Activated naive CD4-positive, alpha-beta T cell treated with anti-CD3 and anti-CD28 coated beads, Interleukin-2, amount 50 U/mL, for 24 hours (primary cell): ENCODE measurements around the gene QRICH2.
"Not testable (repeated sequence)": the region's sequence is repeated elsewhere in the genome, so short reads cannot be mapped to it uniquely, and the experiment has no call there.

Experiments used
- H3K27ac Mint-ChIP-seq: one replicate; pipeline ENCODE4 v1.8.0; 2021; ENCODE audit warnings: mild to moderate bottlenecking, mixed read lengths
- H3K27me3 Mint-ChIP-seq: one replicate; pipeline ENCODE4 v1.8.0; 2021; ENCODE audit warnings: mixed read lengths
- H3K36me3 Mint-ChIP-seq: one replicate; pipeline ENCODE4 v1.8.0; 2021; ENCODE audit warnings: mixed read lengths
- H3K4me1 Mint-ChIP-seq: one replicate; pipeline ENCODE4 v1.8.0; 2021; ENCODE audit warnings: mixed read lengths
- H3K4me3 Mint-ChIP-seq: one replicate; pipeline ENCODE4 v1.8.0; 2021; ENCODE audit warnings: mild to moderate bottlenecking, mixed read lengths
- H3K9me3 Mint-ChIP-seq: one replicate; pipeline ENCODE4 v1.8.0; 2021; ENCODE audit warnings: mixed read lengths

QRICH2 gene

DNA sequence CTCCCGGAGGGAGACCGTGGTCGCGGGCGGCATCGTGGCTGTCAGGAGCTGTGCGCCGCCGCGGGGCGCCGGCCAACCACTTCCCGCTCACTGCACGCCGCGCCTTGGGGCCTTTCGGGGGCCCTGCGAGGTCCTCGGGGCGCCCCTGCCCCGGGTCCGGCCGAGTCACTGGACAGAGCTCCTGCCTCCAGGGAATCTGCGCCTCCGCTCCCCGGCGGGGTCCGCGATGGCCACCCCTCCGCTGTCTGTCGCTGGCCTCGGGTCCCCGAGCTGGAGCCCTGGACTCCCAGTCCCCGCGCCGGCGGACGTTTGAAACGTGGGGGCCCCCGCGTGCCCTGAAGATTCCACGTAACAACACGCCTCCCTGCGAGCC lies at the start of gene QRICH2:
Gene QRICH2, minus strand, starts transcription at position 311 of the 373 bp plus-strand sequence. Its CDS starts 278 bp downstream, at position 33.
- no peaks in the 10 kb centered on the region for H3K27me3 Mint-ChIP-seq
- H3K27ac Mint-ChIP-seq, result no peak within 1 kb of the TSS
- H3K9me3 Mint-ChIP-seq, result no peaks in the 10 kb centered on the region
- no peak within 1 kb of the TSS for H3K4me3 Mint-ChIP-seq
- H3K4me1 Mint-ChIP-seq, result no peaks in the 10 kb centered on the region
- peaks cover 2% of the 10 kb centered on the region for H3K36me3 Mint-ChIP-seq

GRCh38 chr17:76357597-76358158 lies 49.6 kb upstream of the QRICH2 start:
- peaks cover 3% of the 10 kb centered on the region for H3K4me1 Mint-ChIP-seq
- H3K36me3 Mint-ChIP-seq, result no peaks in the 10 kb centered on the region
- no peak overlapping the region for H3K4me3 Mint-ChIP-seq
- no peak overlapping the region for H3K27ac Mint-ChIP-seq
- H3K27me3 Mint-ChIP-seq, result no peaks in the 10 kb centered on the region
- H3K9me3 Mint-ChIP-seq, result no peaks in the 10 kb centered on the region

DNA sequence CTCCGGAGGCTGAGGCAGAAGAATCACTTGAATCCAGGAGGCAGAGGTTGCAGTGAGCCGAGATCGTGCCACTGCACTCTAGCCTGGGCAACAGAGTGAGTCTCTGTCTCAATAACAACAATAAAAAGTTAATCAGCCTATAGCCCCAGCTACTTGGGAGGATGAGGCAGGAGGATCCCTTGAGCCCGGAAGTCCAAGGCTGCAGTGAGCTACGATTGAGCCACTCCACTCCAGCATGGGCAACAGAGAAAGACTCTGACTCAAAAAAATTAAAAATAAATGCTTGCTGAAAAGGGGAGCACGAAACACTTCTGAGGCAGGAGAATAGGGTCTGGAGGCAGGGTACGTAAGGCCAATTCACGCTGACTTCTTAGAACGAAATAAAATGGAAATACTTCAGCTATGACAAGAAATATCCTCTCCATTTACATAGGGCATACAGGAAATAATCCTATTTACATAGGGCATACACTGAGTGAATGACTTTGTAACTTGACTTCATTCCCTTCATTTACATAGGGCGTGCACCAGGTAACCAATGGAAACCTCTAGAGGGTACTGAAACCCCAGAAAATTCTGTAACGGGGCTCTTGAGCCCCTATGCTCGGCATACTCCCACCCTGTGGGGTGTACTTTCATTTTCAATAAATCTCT lies 48.9 kb upstream of the QRICH2 start:
- H3K27ac Mint-ChIP-seq, result no peak overlapping the region
- H3K27me3 Mint-ChIP-seq, result no peaks in the 10 kb centered on the region
- H3K4me3 Mint-ChIP-seq, result no peak overlapping the region
- no peaks in the 10 kb centered on the region for H3K9me3 Mint-ChIP-seq
- no peaks in the 10 kb centered on the region for H3K36me3 Mint-ChIP-seq
- H3K4me1 Mint-ChIP-seq, result peaks cover 7% of the 10 kb centered on the region

GRCh38 chr17:76354747-76355310 lies 46.8 kb upstream of the QRICH2 start:
- Mint-ChIP-seq H3K27me3 (no peaks in the 10 kb centered on the region), H3K4me1 (peaks cover 13% of the 10 kb centered on the region), H3K4me3 (peak overlapping the region; percentile 91), H3K36me3 (no peaks in the 10 kb centered on the region), H3K27ac (peak overlapping the region; percentile 79), H3K9me3 (no peaks in the 10 kb centered on the region)

- peaks cover 13% of the 10 kb centered on the region for H3K4me1 Mint-ChIP-seq
- H3K27me3 Mint-ChIP-seq, result no peaks in the 10 kb centered on the region
- H3K4me3 Mint-ChIP-seq, result peak overlapping the region; percentile 91
- H3K27ac Mint-ChIP-seq, result peak overlapping the region; percentile 98
- H3K9me3 Mint-ChIP-seq, result no peaks in the 10 kb centered on the region
- no peaks in the 10 kb centered on the region for H3K36me3 Mint-ChIP-seq
Measured at GRCh38 chr17:76354317-76354729, 46.2 kb upstream of the QRICH2 start.

- H3K9me3 Mint-ChIP-seq, result no peaks in the 10 kb centered on the region
- peak within 1 kb of the TSS; percentile 98 for H3K27ac Mint-ChIP-seq
- H3K27me3 Mint-ChIP-seq, result no peaks in the 10 kb centered on the region
- H3K36me3 Mint-ChIP-seq, result no peaks in the 10 kb centered on the region
- H3K4me3 Mint-ChIP-seq, result peak within 1 kb of the TSS; percentile 91
- peaks cover 13% of the 10 kb centered on the region for H3K4me1 Mint-ChIP-seq
Measured at GRCh38 chr17:76353599-76354316, 45.7 kb upstream of the QRICH2 start, which contains the start of gene PRPSAP1. TSS of gene PRPSAP1 (minus strand) at chr17:76353916. CDS start at chr17:76353703, 213 bp downstream.

DNA sequence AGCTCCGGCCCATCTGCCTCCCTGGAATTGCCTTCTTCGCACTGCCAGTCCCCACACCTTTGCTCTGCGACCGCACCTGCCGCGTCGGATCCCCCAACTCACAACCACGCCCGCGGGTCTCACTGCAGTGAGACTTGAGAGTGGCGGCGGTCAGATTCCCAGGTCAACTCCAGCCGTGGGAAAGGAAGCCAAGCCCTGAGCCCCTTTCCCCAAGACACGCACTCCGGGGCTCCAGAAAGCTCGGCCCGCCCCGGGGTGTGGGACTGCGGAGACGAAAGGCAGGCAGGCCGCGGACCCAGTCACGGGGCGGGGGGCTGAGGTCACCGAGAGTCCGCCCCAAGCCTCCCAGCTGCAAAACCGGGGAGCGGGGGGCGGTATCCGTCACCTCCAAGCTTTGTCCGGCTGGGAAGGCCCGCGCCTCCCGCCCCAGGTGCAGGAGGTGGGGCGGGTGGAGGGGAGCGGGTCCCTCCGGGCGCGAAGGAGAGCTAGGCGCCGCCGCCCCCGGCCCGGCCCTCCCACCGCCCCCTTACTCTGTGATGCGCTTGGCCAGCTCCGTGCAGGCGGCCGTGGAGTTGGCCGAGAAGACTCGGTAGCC lies 45.0 kb upstream of the QRICH2 start:
- Mint-ChIP-seq H3K36me3 (no peaks in the 10 kb centered on the region), H3K4me3 (peak overlapping the region; percentile 91), H3K4me1 (peaks cover 13% of the 10 kb centered on the region), H3K27ac (peak overlapping the region; percentile 90), H3K27me3 (no peaks in the 10 kb centered on the region), H3K9me3 (no peaks in the 10 kb centered on the region)

DNA sequence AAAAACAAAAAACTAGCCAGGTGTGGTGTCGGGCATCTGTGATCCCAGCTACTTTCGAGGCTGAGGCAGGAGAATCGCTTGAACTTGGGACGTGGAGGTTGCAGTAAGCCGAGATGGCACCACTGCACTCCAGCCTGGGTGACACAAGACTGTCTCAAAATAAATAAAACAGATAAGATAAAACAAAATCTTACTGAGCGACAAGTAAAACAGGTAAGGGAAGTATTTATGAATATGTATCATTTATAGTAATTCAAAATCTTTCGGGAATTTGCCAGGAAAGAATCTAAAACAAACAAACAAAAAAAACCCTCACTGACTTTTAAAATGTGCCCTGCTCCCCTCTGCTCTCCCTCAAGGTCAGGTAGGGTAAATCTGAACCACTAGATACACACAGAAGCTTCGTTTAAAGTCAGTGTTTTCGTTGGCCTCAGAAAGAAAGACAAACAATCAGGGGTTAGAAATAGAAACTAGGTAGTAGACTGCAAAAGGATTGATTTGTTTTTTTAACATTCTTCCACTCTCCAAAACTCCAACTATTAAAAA lies 43.5 kb upstream of the QRICH2 start:
- no peaks in the 10 kb centered on the region for H3K27me3 Mint-ChIP-seq
- peaks cover 17% of the 10 kb centered on the region for H3K4me1 Mint-ChIP-seq
- H3K4me3 Mint-ChIP-seq, result peak overlapping the region; percentile 70
- peaks cover 7% of the 10 kb centered on the region for H3K36me3 Mint-ChIP-seq
- H3K27ac Mint-ChIP-seq, result no peak overlapping the region
- H3K9me3 Mint-ChIP-seq, result no peaks in the 10 kb centered on the region

DNA sequence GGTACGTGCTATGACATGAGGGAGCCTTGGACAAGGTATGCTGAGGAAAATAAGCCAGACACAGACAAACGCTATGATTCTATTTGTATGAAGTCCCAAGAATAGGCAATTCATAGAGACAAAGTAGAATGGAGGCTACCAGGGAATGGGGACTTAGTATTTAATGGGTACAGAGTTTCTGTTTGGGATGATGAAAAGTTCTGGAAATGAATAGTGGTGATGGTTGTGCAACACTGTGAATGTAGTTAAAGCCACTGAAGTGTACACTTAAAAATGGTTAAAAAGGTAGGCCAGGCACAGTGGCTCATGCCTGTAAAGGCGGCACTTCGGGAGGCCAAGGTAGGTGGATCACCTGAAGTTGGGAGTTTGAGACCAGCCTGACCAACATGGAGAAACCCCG lies 42.4 kb upstream of the QRICH2 start:
- H3K27ac Mint-ChIP-seq, result no peak overlapping the region
- H3K9me3 Mint-ChIP-seq, result no peaks in the 10 kb centered on the region
- H3K4me3 Mint-ChIP-seq, result no peak overlapping the region
- peaks cover 12% of the 10 kb centered on the region for H3K36me3 Mint-ChIP-seq
- no peaks in the 10 kb centered on the region for H3K27me3 Mint-ChIP-seq
- peaks cover 17% of the 10 kb centered on the region for H3K4me1 Mint-ChIP-seq

DNA sequence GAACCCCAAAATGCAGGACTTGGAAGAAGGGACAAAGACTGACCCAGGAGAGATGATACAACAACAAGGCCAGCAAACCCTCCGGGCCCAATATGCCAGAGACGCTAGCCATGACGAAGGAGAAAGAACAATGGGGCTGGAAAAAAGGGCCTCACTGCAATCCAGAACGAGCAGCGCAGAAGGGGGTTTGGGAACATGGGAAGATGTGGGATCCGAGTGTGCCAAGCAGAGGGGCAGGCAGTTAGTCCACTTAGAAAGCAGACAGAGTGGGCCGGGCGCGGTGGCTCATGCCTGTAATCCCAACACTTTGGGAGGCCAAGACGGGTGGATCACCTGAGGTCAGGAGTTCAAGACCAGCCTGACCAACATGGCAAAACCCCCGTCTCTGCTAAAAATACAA lies 38.9 kb upstream of the QRICH2 start:
- not testable (repeated sequence) for H3K9me3 Mint-ChIP-seq, H3K27me3 Mint-ChIP-seq, H3K27ac Mint-ChIP-seq, H3K4me1 Mint-ChIP-seq, H3K4me3 Mint-ChIP-seq
- peaks cover 15% of the 10 kb centered on the region for H3K36me3 Mint-ChIP-seq

GRCh38 chr17:76345377-76345974 lies 37.4 kb upstream of the QRICH2 start:
- peaks cover 3% of the 10 kb centered on the region for H3K4me1 Mint-ChIP-seq
- no peaks in the 10 kb centered on the region for H3K9me3 Mint-ChIP-seq
- no peak overlapping the region for H3K27ac Mint-ChIP-seq
- peaks cover 16% of the 10 kb centered on the region for H3K36me3 Mint-ChIP-seq
- H3K27me3 Mint-ChIP-seq, result no peaks in the 10 kb centered on the region
- H3K4me3 Mint-ChIP-seq, result no peak overlapping the region

- no peaks in the 10 kb centered on the region for H3K9me3 Mint-ChIP-seq
- peaks cover 19% of the 10 kb centered on the region for H3K36me3 Mint-ChIP-seq
- no peak overlapping the region for H3K4me3 Mint-ChIP-seq
- H3K27me3 Mint-ChIP-seq, result no peaks in the 10 kb centered on the region
- H3K27ac Mint-ChIP-seq, result no peak overlapping the region
- peaks cover 3% of the 10 kb centered on the region for H3K4me1 Mint-ChIP-seq
Measured at GRCh38 chr17:76343106-76343505, 35.0 kb upstream of the QRICH2 start.

DNA sequence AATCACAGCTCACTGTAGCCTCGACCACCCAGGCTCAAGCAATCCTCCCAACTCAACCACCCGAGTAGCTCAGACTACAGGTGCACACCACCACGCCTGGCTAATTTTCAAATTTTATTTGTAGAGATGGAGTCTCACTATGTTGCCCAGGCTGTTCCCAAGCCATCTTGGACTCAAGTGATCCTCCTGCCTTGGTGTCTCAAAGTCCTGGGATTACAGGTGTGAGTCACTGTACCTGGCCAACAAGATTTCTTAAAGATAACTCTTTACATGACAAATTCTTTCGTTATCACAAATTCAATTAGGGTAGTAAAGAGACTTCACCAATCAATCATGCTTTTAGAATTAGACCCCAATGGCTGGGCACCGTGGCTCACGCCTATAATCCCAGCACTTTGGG lies 33.2 kb upstream of the QRICH2 start:
- Mint-ChIP-seq H3K9me3 (no peaks in the 10 kb centered on the region), H3K4me1 (peaks cover 4% of the 10 kb centered on the region), H3K27ac (no peak overlapping the region), H3K36me3 (peaks cover 12% of the 10 kb centered on the region), H3K4me3 (no peak overlapping the region), H3K27me3 (no peaks in the 10 kb centered on the region)

DNA sequence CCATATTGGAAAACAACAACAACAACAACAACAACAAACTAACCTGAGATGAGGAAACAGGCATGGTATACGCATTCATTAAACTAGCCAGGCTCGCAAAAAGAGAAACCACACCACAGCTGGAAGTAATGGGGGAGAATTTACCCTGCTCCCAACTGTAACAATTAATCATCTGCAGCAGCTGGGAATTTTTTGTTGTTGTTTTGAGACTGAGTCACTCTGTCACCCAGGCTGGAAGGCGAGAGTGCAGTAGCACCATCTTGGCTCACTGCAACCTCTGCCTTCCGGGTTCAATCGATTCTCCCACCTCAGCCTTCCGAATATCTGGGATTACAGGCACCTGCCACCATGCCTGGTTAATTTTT lies 29.3 kb upstream of the QRICH2 start:
- Mint-ChIP-seq H3K4me3 (no peak overlapping the region), H3K27me3 (no peaks in the 10 kb centered on the region), H3K4me1 (peaks cover 4% of the 10 kb centered on the region), H3K9me3 (no peaks in the 10 kb centered on the region), H3K36me3 (peaks cover 6% of the 10 kb centered on the region), H3K27ac (no peak overlapping the region)

- Mint-ChIP-seq H3K27ac (no peak overlapping the region), H3K36me3 (peaks cover 3% of the 10 kb centered on the region), H3K4me1 (peaks cover 4% of the 10 kb centered on the region), H3K4me3 (no peak overlapping the region), H3K9me3 (no peaks in the 10 kb centered on the region), H3K27me3 (no peaks in the 10 kb centered on the region)
Measured at GRCh38 chr17:76336756-76337412, 28.8 kb upstream of the QRICH2 start.
